ENCODE data around the gene MRGPRX2. TPM values are rescaled to one million over a fixed set of nuclear protein-coding genes. Genes with fewer than 3 reads are reported as not detected.

MRGPRX2 gene
- total RNA-seq (not detected), polyA plus RNA-seq (not detected)
- long read RNA-seq, donor 1: 0 reads
- long read RNA-seq, donor 2: 0 reads
- long read RNA-seq, donor 3: 0 reads
- long read RNA-seq, donor 4: 0 reads
- long read RNA-seq, donor 5: 0 reads
- long read RNA-seq, donor 6: 0 reads
- long read RNA-seq, donor 7: 0 reads
- long read RNA-seq, donor 8: 0 reads
- long read RNA-seq, donor 9: 0 reads
- long read RNA-seq, donor 10: 0 reads

GRCh38 chr11:19060629-19061028 is at the start of gene MRGPRX2:
MRGPRX2 (minus strand) TSS chr11:19060717; CDS start chr11:19056402, 4,315 bp downstream.
- H3K36me3 ChIP-seq (replicated peaks in 1 of 2): no peaks in the 10 kb centered on the region
- 41 to 50% (median 46%) methylated on average over 4 of the region's 4 CpGs for WGBS, 4 donors
- no peak within 1 kb of the TSS for H3K4me3 ChIP-seq
- TF ChIP-seq CTCF (IDR thresholded peaks at IDR 0.05) (no peak), POLR2A (IDR thresholded peaks at IDR 0.05) (no peak)
- no peak within 1 kb of the TSS for H3K27ac ChIP-seq
- no peaks in the 10 kb centered on the region for H3K9me3 ChIP-seq (replicated peaks in 1 of 3)
- no peaks in the 10 kb centered on the region for H3K4me1 ChIP-seq (replicated peaks in 1 of 2)
- DNase-seq: no peak
- intact Hi-C loops (cut with DNase I): no loop called here
- H3K27me3 ChIP-seq: no peaks in the 10 kb centered on the region

GRCh38 chr11:19110295-19110694 is 49.8 kb upstream of the MRGPRX2 start:
- TF ChIP-seq POLR2A (IDR thresholded peaks at IDR 0.05) (no peak), CTCF (IDR thresholded peaks at IDR 0.05) (no peak)
- Histone ChIP-seq H3K27me3 (no peaks in the 10 kb centered on the region), H3K4me3 (no peak overlapping the region), H3K36me3 (replicated peaks in 1 of 2) (no peaks in the 10 kb centered on the region), H3K4me1 (replicated peaks in 1 of 2) (no peaks in the 10 kb centered on the region), H3K9me3 (replicated peaks in 1 of 3) (no peaks in the 10 kb centered on the region), H3K27ac (no peak overlapping the region)
- intact Hi-C loops (cut with DNase I): no loop called here
- WGBS, 4 donors: 69 to 84% (median 80%) methylated on average over 3 of the region's 3 CpGs
- DNase-seq: peak in 5 of 7 donors; percentile 12 to 66 (median 24)

- TF ChIP-seq POLR2A (IDR thresholded peaks at IDR 0.05): no peak
- no peak for TF ChIP-seq CTCF (IDR thresholded peaks at IDR 0.05)
- H3K27me3 ChIP-seq: no peaks in the 10 kb centered on the region
- H3K27ac ChIP-seq: no peak overlapping the region
- intact Hi-C loops (cut with DNase I): no loop called here
- H3K4me1 ChIP-seq (replicated peaks in 1 of 2): no peaks in the 10 kb centered on the region
- H3K4me3 ChIP-seq: no peak overlapping the region
- no peaks in the 10 kb centered on the region for H3K9me3 ChIP-seq (replicated peaks in 1 of 3)
- H3K36me3 ChIP-seq (replicated peaks in 1 of 2): no peaks in the 10 kb centered on the region
- DNase-seq: no peak
- 93 to 100% (median 98%) methylated on average over 1 of the region's 1 CpG for WGBS, 4 donors
Observed at GRCh38 chr11:19107125-19107524, 46.6 kb upstream of the MRGPRX2 start.

GRCh38 chr11:19105011-19105410 is 44.5 kb upstream of the MRGPRX2 start:
- no peak for DNase-seq
- Histone ChIP-seq H3K4me3 (no peak overlapping the region), H3K9me3 (replicated peaks in 1 of 3) (no peaks in the 10 kb centered on the region), H3K4me1 (replicated peaks in 1 of 2) (no peaks in the 10 kb centered on the region), H3K27me3 (peaks cover 6% of the 10 kb centered on the region), H3K36me3 (replicated peaks in 1 of 2) (no peaks in the 10 kb centered on the region), H3K27ac (no peak overlapping the region)
- no peak for TF ChIP-seq POLR2A (IDR thresholded peaks at IDR 0.05)
- no peak for TF ChIP-seq CTCF (IDR thresholded peaks at IDR 0.05)
- WGBS, 4 donors: 81 to 94% (median 85%) methylated on average over 1 of the region's 1 CpG
- intact Hi-C loops (cut with DNase I): no loop called here
